CD4-positive, alpha-beta T cell (primary cell): Measurements from ENCODE around the gene IKZF1. TPM values are rescaled to one million over a fixed set of nuclear protein-coding genes. Genes with fewer than 3 reads are reported as not detected.

Experiments
- ATAC-seq: fragments of 200-7000 bp; cut with Tn5 transposase; one replicate; pipeline ENCODE4 v1.10.0; 2022; ENCODE audit warnings: mild to moderate bottlenecking; ENCODE audit not compliant: poor library complexity
- CTCF ChIA-PET: fragments of 350-600 bp; sonication (Branson Sonifier 250); formaldehyde crosslinking; loops from one replicate; lab custom pipeline; 2021; ENCODE audit warnings: antibody characterized with exemption, inconsistent platforms; lab: Charles Lee
- POLR2A ChIA-PET: fragments of 350-600 bp; sonication (Branson Sonifier 250); formaldehyde crosslinking; loops from one replicate; lab custom pipeline; 2021; ENCODE audit warnings: antibody characterized with exemption, inconsistent platforms; lab: Charles Lee
- DNase-seq, 14 experiments: peaks; one replicate each; pipeline ENCODE4 v3.0.0-alpha.2; 2013 to 2020; ENCODE audit warnings: mixed read lengths in 2 of 14
- H3K27ac ChIP-seq, 2 donors: one replicate each; pipeline versions ENCODE4 v1.5.1 to v1.7.0; 2013; ENCODE audit warnings: low read length in 2 of 2, low read depth in 1 of 2, mild to moderate bottlenecking in 1 of 2
- H3K27me3 ChIP-seq, 2 experiments: 1 replicate in 1 of 2; 2 replicates in 1 of 2; pipeline versions ENCODE4 v1.6.1 to v1.7.0; 2013; ENCODE audit warnings: low read length in 2 of 2, control low read depth in 1 of 2, mild to moderate bottlenecking in 1 of 2, moderate library complexity in 1 of 2; ENCODE audit not compliant: insufficient read depth in 2 of 2, control insufficient read depth in 1 of 2
- H3K36me3 ChIP-seq: one replicate; pipeline ENCODE4 v1.6.1; 2013; ENCODE audit warnings: low read length, control low read depth; ENCODE audit not compliant: insufficient read depth
- H3K4me1 ChIP-seq: one replicate; pipeline ENCODE4 v1.6.1; 2013; ENCODE audit warnings: low read length, control low read depth; ENCODE audit not compliant: insufficient read depth
- H3K4me3 ChIP-seq: one replicate; pipeline ENCODE4 v1.5.1; 2013; ENCODE audit warnings: mild to moderate bottlenecking, low read length, moderate library complexity
- H3K9me3 ChIP-seq, 2 experiments: 1 replicate in 1 of 2; 2 replicates in 1 of 2; pipeline versions ENCODE4 v1.6.1 to v1.7.0; 2013; ENCODE audit warnings: low read length in 2 of 2, mild to moderate bottlenecking in 2 of 2, control low read depth in 1 of 2, moderate library complexity in 1 of 2; ENCODE audit not compliant: control insufficient read depth in 1 of 2, insufficient read depth in 1 of 2
- H3K27ac Mint-ChIP-seq: one replicate; pipeline ENCODE4 v1.8.0; 2020; ENCODE audit warnings: mixed read lengths
- H3K27me3 Mint-ChIP-seq: one replicate; pipeline ENCODE4 v1.8.0; 2021; ENCODE audit warnings: mixed read lengths
- H3K36me3 Mint-ChIP-seq: one replicate; pipeline ENCODE4 v1.8.0; 2021; ENCODE audit warnings: low read depth, mixed read lengths
- H3K4me1 Mint-ChIP-seq: one replicate; pipeline ENCODE4 v1.8.0; 2021; ENCODE audit warnings: low read depth, mixed read lengths
- H3K4me3 Mint-ChIP-seq: one replicate; pipeline ENCODE4 v1.8.0; 2020; ENCODE audit warnings: mild to moderate bottlenecking, mixed read lengths
- H3K9me3 Mint-ChIP-seq: one replicate; pipeline ENCODE4 v1.8.0; 2020; ENCODE audit warnings: mixed read lengths
- intact Hi-C, 2 experiments: fragments of 100-400 bp; cut with DNase I in 1 of 2; cut with micrococcal nuclease in 1 of 2; formaldehyde crosslinking; loops; one replicate each; pipeline versions ENCODE4 v1.15.1 to v1.9.0; 2023 to 2025; cut with DNase I, micrococcal nuclease
- total RNA-seq, 174 experiments: library from RNA in 2 of 174; stranded (reverse) in 2 of 174; gene quantifications; one replicate each; pipeline ENCODE4 v1.2.3 and lab custom pipeline; 2021 to 2026
- TF ChIP-seq, protein P1 (sequence below): fragments of 200-600 bp; IDR thresholded peaks from one replicate; pipeline ENCODE4 v1.8.0; 2022; ENCODE audit warnings: antibody characterized with exemption, mild to moderate bottlenecking

The IKZF1 gene
- total RNA-seq, 2 experiments from 2014 or later, result 297 to 300 TPM

GRCh38 chr7:50284296-50284695 lies 20.2 kb upstream of the IKZF1 start:
- CTCF ChIA-PET, result interaction anchor here (1.5 to 2.0 kb wide), 2 partner anchors 11 to 79 kb away, joined by 3 to 7 read pairs; no protein-coding TSS in a partner anchor
- no peak overlapping the region for H3K4me3 Mint-ChIP-seq

GRCh38 chr7:50285269-50285668 lies 19.2 kb upstream of the IKZF1 start:
- Histone ChIP-seq H3K27me3 (no peaks in the 10 kb centered on the region), H3K27ac (no peak overlapping the region), H3K4me3 (no peak overlapping the region), H3K4me1 (peaks cover 30% of the 10 kb centered on the region), H3K9me3 (no peaks in the 10 kb centered on the region), H3K36me3 (no peaks in the 10 kb centered on the region)
- H3K4me1 Mint-ChIP-seq, result peaks cover 62% of the 10 kb centered on the region
- H3K4me3 Mint-ChIP-seq, result no peak overlapping the region
- H3K9me3 Mint-ChIP-seq, result no peaks in the 10 kb centered on the region
- ATAC-seq, result no peak
- TF ChIP-seq, protein P1, sequence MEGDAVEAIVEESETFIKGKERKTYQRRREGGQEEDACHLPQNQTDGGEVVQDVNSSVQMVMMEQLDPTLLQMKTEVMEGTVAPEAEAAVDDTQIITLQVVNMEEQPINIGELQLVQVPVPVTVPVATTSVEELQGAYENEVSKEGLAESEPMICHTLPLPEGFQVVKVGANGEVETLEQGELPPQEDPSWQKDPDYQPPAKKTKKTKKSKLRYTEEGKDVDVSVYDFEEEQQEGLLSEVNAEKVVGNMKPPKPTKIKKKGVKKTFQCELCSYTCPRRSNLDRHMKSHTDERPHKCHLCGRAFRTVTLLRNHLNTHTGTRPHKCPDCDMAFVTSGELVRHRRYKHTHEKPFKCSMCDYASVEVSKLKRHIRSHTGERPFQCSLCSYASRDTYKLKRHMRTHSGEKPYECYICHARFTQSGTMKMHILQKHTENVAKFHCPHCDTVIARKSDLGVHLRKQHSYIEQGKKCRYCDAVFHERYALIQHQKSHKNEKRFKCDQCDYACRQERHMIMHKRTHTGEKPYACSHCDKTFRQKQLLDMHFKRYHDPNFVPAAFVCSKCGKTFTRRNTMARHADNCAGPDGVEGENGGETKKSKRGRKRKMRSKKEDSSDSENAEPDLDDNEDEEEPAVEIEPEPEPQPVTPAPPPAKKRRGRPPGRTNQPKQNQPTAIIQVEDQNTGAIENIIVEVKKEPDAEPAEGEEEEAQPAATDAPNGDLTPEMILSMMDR, result no peak
- intact Hi-C loops, result no loop called here
- no peak overlapping the region for H3K27ac Mint-ChIP-seq
- H3K36me3 Mint-ChIP-seq, result no peaks in the 10 kb centered on the region
- ChIA-PET CTCF (interaction anchor here (1.6 kb wide), 1 partner anchor 19 kb away, joined by 4 read pairs; the partner anchor contains the start of gene IKZF1), POLR2A (no interaction called here)
- no peaks in the 10 kb centered on the region for H3K27me3 Mint-ChIP-seq
- no peak for DNase-seq

More at GRCh38 chr7:50284296-50284695, 20.2 kb upstream of the IKZF1 start:
- Mint-ChIP-seq H3K27me3 (no peaks in the 10 kb centered on the region), H3K27ac (peak overlapping the region; percentile 31), H3K9me3 (no peaks in the 10 kb centered on the region), H3K36me3 (no peaks in the 10 kb centered on the region), H3K4me1 (peaks cover 62% of the 10 kb centered on the region)
- POLR2A ChIA-PET, result interaction anchor here (0.8 to 2.8 kb wide), 3 partner anchors 12 to 37 kb away, joined by 3 to 14 read pairs (median 4); no protein-coding TSS in a partner anchor
- no peaks in the 10 kb centered on the region for H3K36me3 ChIP-seq
- TF ChIP-seq, protein P1, result no peak
- H3K27ac ChIP-seq, result no peak overlapping the region
- no peaks in the 10 kb centered on the region for H3K27me3 ChIP-seq
- H3K4me3 ChIP-seq, result no peak overlapping the region
- DNase-seq, result peak in 1 of 14 experiments; percentile 51
- intact Hi-C loops, result no loop called here
- no peak for ATAC-seq
- peaks cover 30% of the 10 kb centered on the region for H3K4me1 ChIP-seq
- no peaks in the 10 kb centered on the region for H3K9me3 ChIP-seq

- POLR2A ChIA-PET, result no interaction called here
- no peaks in the 10 kb centered on the region for H3K9me3 Mint-ChIP-seq
- peaks cover 19% of the 10 kb centered on the region for H3K4me1 ChIP-seq
- H3K4me1 Mint-ChIP-seq, result peaks cover 51% of the 10 kb centered on the region
- no peak overlapping the region for H3K27ac Mint-ChIP-seq
- no peak overlapping the region for H3K27ac ChIP-seq
- H3K27me3 ChIP-seq, result no peaks in the 10 kb centered on the region
- ATAC-seq (no peak), DNase-seq (no peak)
- intact Hi-C loops, result no loop called here
- CTCF ChIA-PET, result no interaction called here
- no peaks in the 10 kb centered on the region for H3K36me3 Mint-ChIP-seq
- no peaks in the 10 kb centered on the region for H3K27me3 Mint-ChIP-seq
- no peaks in the 10 kb centered on the region for H3K36me3 ChIP-seq
- H3K4me3 ChIP-seq, result no peak overlapping the region
- no peaks in the 10 kb centered on the region for H3K9me3 ChIP-seq
- no peak overlapping the region for H3K4me3 Mint-ChIP-seq
- TF ChIP-seq, protein P1, result no peak
Observed at GRCh38 chr7:50287129-50287528, 17.4 kb upstream of the IKZF1 start.
